ENCODE data around the gene KCNG4.
A peak's percentile ranks its signal among the peaks of the same experiment; 100 is the strongest.

KCNG4 gene

DNA sequence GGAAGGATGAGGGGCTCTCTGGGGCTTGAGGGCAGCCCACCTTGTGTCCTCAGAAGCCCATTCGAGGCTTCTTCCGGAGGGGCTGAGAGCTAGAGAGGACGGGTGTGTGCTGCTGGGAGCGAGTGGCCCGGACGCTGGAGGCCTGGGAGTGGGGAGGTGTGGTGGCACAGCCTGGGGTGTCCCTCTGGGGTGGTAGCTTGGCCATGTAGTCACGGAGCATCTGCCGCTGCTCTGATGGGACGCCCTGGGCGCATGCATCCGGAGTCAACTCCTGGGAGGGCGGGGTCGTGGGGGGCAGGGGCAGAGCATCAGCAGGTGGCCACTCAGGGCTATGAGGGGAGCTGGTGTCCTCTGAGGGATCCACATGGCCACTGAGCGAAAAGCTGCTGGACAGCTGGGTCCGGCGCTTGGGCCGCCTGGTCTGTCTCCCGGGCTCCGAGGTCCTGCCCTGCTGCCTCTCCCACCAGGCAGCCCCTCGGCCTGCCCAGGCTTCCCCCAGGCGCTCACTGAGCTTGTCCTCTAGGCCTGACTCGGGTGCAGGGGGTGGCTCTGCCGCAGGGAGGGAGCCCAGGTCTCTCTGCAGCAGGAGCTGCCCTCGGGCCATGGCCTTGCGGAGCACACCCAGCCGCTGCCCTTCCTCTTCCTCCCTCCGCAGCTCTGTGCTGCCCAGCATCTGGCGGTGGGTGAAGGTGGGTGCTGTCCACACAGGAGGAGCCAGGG lies 60.8 kb downstream of the KCNG4 start:
- no peak for DNase-seq
- intact Hi-C loops (cut with DNase I), result no loop called here

DNA sequence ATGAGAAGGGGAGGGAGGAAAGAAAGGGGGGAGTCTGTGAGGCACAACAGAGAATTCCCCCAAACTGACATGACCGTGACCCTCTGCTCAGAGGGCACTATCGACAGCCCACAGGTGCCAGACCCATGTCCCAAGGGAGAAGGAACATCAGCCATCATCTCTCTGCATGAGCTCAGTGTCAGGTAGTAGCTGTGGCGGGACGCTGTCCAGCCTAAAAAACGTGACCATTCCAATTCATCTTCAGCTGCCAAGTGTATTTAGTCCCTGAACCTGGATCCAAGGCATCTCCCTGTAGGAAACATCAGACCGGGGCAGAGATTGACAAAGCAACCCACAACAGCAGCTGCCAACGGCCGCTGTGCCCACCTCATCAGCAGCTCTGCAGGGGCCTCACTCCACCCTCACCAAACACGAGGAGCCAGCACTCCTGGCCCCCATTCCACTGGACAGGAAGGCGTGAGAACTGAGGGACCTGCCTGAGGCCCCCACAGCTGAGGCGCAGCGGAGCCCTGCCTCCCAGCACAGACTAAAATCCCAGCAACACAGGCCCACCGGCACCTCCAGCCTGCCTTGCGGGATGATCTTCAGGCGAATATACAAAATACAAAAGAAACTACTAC lies 61.6 kb downstream of the KCNG4 start:
- no peak for DNase-seq
- intact Hi-C loops (cut with DNase I), result no loop called here

DNA sequence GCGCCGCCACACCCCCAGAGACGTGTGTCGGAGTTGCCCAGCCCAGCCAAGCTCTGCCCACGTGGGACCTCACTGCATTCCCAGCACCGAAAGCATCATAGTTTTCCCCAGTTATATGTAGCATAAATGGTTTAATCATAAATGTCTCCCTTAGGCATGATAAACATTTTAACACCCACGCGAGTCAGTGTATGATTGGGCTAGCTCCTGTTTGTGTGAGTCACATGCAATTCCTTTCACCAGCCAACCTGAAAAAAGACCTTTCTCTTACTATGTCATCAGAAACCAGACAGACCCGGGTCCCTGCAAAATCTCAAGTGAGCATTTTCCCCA lies 62.1 kb downstream of the KCNG4 start:
- intact Hi-C loops (cut with DNase I), result no loop called here

DNA sequence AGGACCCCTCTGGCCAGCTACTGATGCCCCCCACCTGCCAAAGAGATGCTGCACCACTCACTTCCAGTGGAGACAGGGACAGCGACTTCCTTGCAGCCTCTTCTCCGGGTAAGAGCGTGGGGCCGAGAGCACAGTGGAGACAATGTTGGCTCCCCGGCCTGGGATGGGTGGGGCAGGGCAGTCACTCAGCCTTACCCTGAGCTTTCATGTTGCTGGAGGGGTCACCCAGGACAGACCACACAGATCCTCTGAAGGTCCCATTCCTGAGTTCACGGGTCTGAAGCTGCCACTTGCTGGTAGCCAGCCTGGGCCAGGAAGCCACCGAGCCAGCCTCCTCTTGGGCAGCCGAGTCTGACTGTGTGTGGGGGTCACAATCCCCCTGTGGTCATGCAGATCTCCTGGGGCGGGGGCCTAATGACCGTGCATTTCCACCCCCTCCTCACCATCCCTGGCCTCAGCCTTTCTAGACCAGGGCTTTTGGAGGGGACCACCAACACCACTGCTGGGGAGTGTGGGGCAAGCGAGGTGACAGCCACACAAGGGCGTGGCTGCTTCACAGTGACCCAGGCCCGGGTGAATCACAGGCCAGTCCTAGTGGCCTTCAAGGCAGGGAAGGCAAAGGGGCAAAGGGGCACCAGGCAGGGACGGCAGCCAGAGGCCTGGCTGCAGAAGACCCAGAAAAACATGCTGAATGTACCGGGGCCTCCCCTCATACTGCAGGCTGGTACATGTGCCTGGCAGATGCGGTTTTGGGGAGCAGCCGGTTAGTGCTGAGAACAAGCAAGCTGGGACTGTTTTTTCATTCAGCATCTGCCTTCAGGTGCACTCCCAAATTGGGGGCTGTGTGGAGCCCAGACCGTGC lies 63.4 kb downstream of the KCNG4 start:
- intact Hi-C loops (cut with DNase I), result no loop called here

More for the DNA sequence above, 62.1 kb downstream of the KCNG4 start:
- DNase-seq, result peak in 6 of 42 donors; percentile 12 to 59 (median 46)

DNA sequence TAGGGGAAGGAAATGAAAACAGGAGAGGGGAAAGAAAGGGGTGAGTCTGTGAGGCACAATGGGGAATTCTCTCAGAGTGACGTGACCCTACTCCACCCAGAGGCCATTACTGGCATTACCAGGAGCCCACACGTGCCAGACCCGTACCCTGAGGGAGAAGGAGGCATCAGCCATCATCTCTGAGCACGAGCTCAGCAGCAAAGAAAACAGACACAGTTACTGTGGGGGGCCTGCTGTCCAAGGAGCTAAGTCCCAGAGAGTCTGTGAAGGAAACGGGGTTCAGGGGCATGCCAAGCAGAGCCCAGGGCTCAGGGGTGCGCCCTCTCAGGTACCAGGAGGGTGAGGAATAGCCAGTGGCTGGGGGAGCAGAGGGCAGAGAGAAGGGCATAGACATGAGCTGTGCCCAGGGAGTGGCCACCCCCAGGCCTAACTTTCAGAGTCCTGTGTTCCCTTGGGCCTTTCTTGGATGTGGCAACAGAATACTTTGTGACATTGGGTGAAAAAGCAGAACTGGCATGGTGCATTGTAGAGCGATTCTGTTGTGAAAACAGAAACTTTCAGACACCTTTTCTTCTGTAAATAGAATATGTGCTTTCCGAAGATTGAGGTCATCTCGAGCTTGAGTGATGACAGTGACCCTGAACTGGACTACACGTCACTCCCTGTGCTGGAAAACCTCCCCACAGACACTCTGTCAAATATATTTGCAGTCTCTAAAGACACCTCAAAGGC lies 64.3 kb downstream of the KCNG4 start:
- intact Hi-C loops (cut with DNase I), result no loop called here
- DNase-seq, result peak in 27 of 42 donors; percentile 42 to 83 (median 61)

More for the DNA sequence above, 63.4 kb downstream of the KCNG4 start:
- DNase-seq, result no peak

DNA sequence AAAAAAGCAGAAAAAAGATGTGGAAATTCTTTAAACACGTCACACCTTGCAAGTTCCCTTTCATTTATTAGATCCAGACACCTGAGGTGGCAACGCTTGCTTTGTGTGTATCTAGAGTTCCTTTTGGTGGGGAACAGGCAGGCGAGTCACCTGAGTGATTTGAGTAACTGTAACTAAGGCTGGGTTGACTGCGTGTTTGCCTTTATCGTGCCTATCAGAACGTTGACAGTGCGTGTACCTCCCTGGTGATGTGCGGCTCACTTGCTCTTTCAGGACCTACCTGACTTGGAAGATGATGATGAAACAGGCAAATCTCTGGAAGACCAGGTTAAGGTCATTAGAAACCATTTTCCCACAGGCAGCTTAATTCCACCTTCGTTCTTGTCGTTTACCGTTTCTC lies 65.4 kb downstream of the KCNG4 start:
- intact Hi-C loops (cut with DNase I), result no loop called here
- peak in 14 of 42 donors; percentile 33 to 69 (median 42) for DNase-seq

DNA sequence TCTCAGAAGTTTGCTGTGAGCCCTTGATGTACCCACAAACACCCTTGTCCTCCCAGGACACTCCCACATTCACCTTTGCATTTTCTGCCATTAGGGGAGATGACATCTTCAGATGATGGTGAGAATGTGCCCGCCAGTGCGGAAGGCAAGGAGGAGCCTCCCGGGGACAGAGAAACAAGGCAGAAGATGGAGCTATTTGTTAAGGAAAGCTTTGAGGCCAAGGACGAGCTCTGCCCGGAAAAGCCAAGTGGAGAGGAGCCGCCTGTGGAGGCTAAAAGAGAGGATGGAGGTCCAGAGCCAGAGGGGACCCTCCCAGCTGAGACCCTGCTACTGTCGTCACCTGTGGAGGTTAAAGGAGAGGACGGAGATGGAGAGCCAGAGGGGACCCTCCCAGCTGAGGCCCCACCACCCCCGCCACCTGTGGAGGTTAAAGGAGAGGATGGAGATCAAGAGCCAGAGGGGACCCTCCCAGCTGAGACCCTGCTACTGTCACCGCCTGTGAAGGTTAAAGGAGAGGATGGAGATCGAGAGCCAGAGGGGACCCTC lies 70.0 kb downstream of the KCNG4 start:
- intact Hi-C loops (cut with DNase I), result no loop called here
- DNase-seq, result no peak

Data from head of caudate nucleus (tissue), 42 donors.